Aorta (tissue), 5 donors: ENCODE measurements around the gene SPATA25. TPM values are rescaled to one million over a fixed set of nuclear protein-coding genes. Genes with fewer than 3 reads are reported as not detected.

Source experiments
- ATAC-seq: fragments of 200-7000 bp; cut with Tn5 transposase; one replicate; pipeline ENCODE4 v1.9.1; 2022; ENCODE audit warnings: moderate library complexity; ENCODE audit not compliant: low FRiP score
- DNase-seq, 2 donors: peaks; one replicate each; pipeline ENCODE4 v3.0.0-alpha.2; 2020
- H3K27ac ChIP-seq, 2 donors: one replicate each; pipeline ENCODE4 v1.5.1; 2013; ENCODE audit warnings: low read length in 2 of 2, mild to moderate bottlenecking in 2 of 2, moderate library complexity in 2 of 2, control low read depth in 1 of 2, inconsistent platforms in 1 of 2, low read depth in 1 of 2
- H3K27me3 ChIP-seq, 2 donors: one replicate each; pipeline ENCODE4 v1.6.1; 2013; ENCODE audit warnings: control low read depth in 1 of 2, low read length in 1 of 2, mild to moderate bottlenecking in 1 of 2, moderate library complexity in 1 of 2; ENCODE audit not compliant: insufficient read depth in 2 of 2, control insufficient read depth in 1 of 2
- H3K36me3 ChIP-seq, 2 donors: one replicate each; pipeline ENCODE4 v1.6.1; 2013; ENCODE audit warnings: control low read depth in 1 of 2, low read length in 1 of 2, mild to moderate bottlenecking in 1 of 2; ENCODE audit not compliant: insufficient read depth in 2 of 2, control insufficient read depth in 1 of 2
- H3K4me1 ChIP-seq, 2 donors: one replicate each; pipeline ENCODE4 v1.6.1; 2013; ENCODE audit warnings: low read length in 2 of 2, control low read depth in 1 of 2, mild to moderate bottlenecking in 1 of 2, moderate library complexity in 1 of 2; ENCODE audit not compliant: insufficient read depth in 2 of 2, control insufficient read depth in 1 of 2
- H3K4me3 ChIP-seq, 2 donors: one replicate each; pipeline ENCODE4 v1.5.1; 2013; ENCODE audit warnings: low read length in 2 of 2, control low read depth in 1 of 2, mild to moderate bottlenecking in 1 of 2
- H3K9me3 ChIP-seq: one replicate; pipeline ENCODE4 v1.6.1; 2013; ENCODE audit warnings: mild to moderate bottlenecking, low read length; ENCODE audit not compliant: control insufficient read depth
- WGBS, 2 donors: extraction: QIAGEN DNeasy Blood & Tissue Kit; methylation state at CpG; one replicate each; pipeline ENCODE4 v1.1.7; 2013; 5-methylcytosine and 5-hydroxymethylcytosine counted together
- intact Hi-C, 2 donors: fragments of 100-400 bp; cut with DNase I; formaldehyde crosslinking; loops; one replicate each; pipeline versions ENCODE4 v1.14.2 to v1.15.0; 2022
- polyA plus RNA-seq, 2 donors: library from polyadenylated mRNA; stranded (reverse); fragments of 200-250 nt; gene quantifications; one replicate each; pipeline ENCODE4 v1.2.3, GENCODE V29; 2013
- total RNA-seq, 2 donors: library from RNA; stranded (reverse); fragmentation: NEBNext Ultra II Directional; extraction: Animal tissue kit (Norgen Biotek cat#: 25700); gene quantifications; one replicate each; pipeline ENCODE4 v1.2.1, GENCODE V29; 2021
- donor health status: healthy with polysubstance abuse.
- donor health status: Bipolar disorder and iron deficiency.
- donor health status: DM: no; HTN: no; CAD: no.
- donor health status: DM: no; HTN: no; CAD: no.
- donor health status: DM: yes; HTN: yes; CAD: no.

SPATA25 gene
- total and polyA plus RNA-seq, 4 donors, result 2.3 to 8.6 (median 2.9) TPM; not detected in 1

DNA sequence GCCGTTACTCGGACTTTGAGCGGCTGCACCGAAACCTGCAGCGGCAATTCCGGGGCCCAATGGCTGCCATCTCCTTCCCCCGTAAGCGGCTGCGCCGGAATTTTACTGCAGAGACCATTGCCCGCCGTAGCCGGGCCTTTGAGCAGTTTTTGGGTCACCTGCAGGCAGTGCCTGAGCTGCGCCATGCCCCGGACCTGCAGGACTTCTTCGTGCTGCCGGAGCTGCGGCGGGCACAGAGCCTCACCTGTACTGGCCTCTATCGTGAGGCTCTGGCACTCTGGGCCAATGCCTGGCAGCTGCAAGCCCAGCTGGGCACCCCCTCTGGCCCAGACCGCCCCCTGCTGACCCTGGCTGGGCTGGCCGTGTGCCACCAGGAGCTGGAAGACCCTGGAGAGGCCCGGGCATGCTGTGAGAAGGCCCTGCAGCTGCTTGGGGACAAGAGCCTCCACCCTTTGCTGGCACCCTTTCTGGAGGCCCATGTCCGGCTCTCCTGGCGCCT lies 46.7 kb downstream of the SPATA25 start:
- Histone ChIP-seq H3K27me3 (no peaks in the 10 kb centered on the region), H3K36me3 (peaks cover 0 to 2% of the 10 kb centered on the region in 2 donors), H3K4me1 (no peaks in the 10 kb centered on the region), H3K4me3 (no peak overlapping the region), H3K27ac (no peak overlapping the region), H3K9me3 (no peaks in the 10 kb centered on the region)
- ATAC-seq, result no peak
- intact Hi-C loops, result no loop called here
- 77% methylated on average over 25 of the region's 25 CpGs for WGBS, 2 donors
- DNase-seq, result no peak

DNA sequence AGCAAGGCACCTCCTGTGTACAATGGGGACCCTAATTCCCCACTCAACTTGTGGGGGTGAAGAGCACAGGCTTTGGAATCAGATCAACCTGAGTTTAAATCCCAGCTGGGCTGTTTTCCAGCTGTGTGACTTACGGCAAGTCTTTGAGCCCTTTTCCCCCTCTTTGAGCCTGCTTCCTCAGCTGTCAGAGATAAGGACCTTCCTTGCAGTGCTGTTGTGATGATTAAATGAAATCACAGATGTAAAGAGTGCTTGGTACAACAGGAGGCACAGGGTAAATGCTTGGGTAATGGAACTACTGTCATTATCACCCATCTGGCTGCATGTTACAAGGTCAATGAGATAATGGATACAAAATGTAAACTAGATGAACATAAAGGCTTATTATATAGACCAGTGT lies 50.6 kb downstream of the SPATA25 start:
- Histone ChIP-seq H3K27me3 (no peaks in the 10 kb centered on the region), H3K27ac (peak overlapping the region in 1 of 2 donors; percentile 11), H3K9me3 (no peaks in the 10 kb centered on the region), H3K4me3 (no peak overlapping the region), H3K36me3 (peaks cover 0 to 2% of the 10 kb centered on the region in 2 donors), H3K4me1 (peaks cover 0 to 1% of the 10 kb centered on the region in 2 donors)
- ATAC-seq (no peak), DNase-seq (no peak)
- intact Hi-C loops, result loop anchor here (5.0 to 10.0 kb wide), 3 partner anchors 35 to 1652 kb away; partner anchors contain the start of genes JPH2 (in 1 of the 2), SPATA25 (in 1 of the 2) and ZSWIM1 (in 1 of the 2)
- 0 to 5% methylated on average over 1 of the region's 1 CpG for WGBS, 2 donors

Other genes starting within 250 kb of the SPATA25 start
- gene WFDC11, start 217.4 kb downstream of the SPATA25 start, total RNA-seq, result not detected
- gene WFDC11, start 217.4 kb downstream of the SPATA25 start, polyA plus RNA-seq, result not detected
- gene WFDC13, start 185.6 kb downstream of the SPATA25 start, total RNA-seq, result not detected
- gene WFDC13, start 185.6 kb downstream of the SPATA25 start, polyA plus RNA-seq, result not detected
- not detected for gene WFDC10B, start 182.6 kb downstream of the SPATA25 start, total RNA-seq
- gene WFDC10B, start 182.6 kb downstream of the SPATA25 start, polyA plus RNA-seq, result 1 to 10 TPM in 1 of 2 donors, not detected in 1; 1.7 TPM
- gene SPINT4, start 165.3 kb downstream of the SPATA25 start, total RNA-seq, result not detected
- not detected for gene SPINT4, start 165.3 kb downstream of the SPATA25 start, polyA plus RNA-seq
- 1 to 10 TPM; 1.6 to 3.6 TPM for gene WFDC3, start 95.7 kb downstream of the SPATA25 start, total RNA-seq
- gene WFDC3, start 95.7 kb downstream of the SPATA25 start, polyA plus RNA-seq, result 1 to 10 TPM in 1 of 2 donors, not detected in 1; 1.9 TPM
- gene DNTTIP1, start 95.7 kb downstream of the SPATA25 start, total RNA-seq, result 10 to 100 TPM; 25.8 to 27.8 TPM
- gene DNTTIP1, start 95.7 kb downstream of the SPATA25 start, polyA plus RNA-seq, result 10 to 100 TPM; 29.3 to 30.7 TPM
- 1 to 10 TPM; 1.0 to 1.9 TPM for gene UBE2C, start 75.0 kb downstream of the SPATA25 start, total RNA-seq
- gene UBE2C, start 75.0 kb downstream of the SPATA25 start, polyA plus RNA-seq, result 1 to 10 TPM in 1 of 2 donors, not detected in 1; 5.0 TPM
- not detected for gene TNNC2, start 60.3 kb downstream of the SPATA25 start, total RNA-seq
- gene TNNC2, start 60.3 kb downstream of the SPATA25 start, polyA plus RNA-seq, result 10 to 100 TPM in 1 of 2 donors, 1 to 10 TPM in 1; 1.9 to 26.3 TPM
- 10 to 100 TPM; 36.2 to 57.7 TPM for gene SNX21, start 53.8 kb downstream of the SPATA25 start, total RNA-seq
- gene SNX21, start 53.8 kb downstream of the SPATA25 start, polyA plus RNA-seq, result 100 to 1,000 TPM in 1 of 2 donors, 10 to 100 TPM in 1; 14.9 to 117 TPM
- gene ACOT8, start 30.2 kb downstream of the SPATA25 start, total RNA-seq, result 10 to 100 TPM; 11.2 to 15.8 TPM
- gene ACOT8, start 30.2 kb downstream of the SPATA25 start, polyA plus RNA-seq, result 10 to 100 TPM; 24.3 to 32.5 TPM
- gene ZSWIM3, start 30.0 kb downstream of the SPATA25 start, total RNA-seq, result 1 to 10 TPM; 2.5 to 4.5 TPM
- gene ZSWIM3, start 30.0 kb downstream of the SPATA25 start, polyA plus RNA-seq, result 1 to 10 TPM; 1.5 to 1.7 TPM
- gene ZSWIM1, start 6.4 kb downstream of the SPATA25 start, total RNA-seq, result 1 to 10 TPM; 5.3 to 8.2 TPM
- 1 to 10 TPM; 2.9 to 3.4 TPM for gene ZSWIM1, start 6.4 kb downstream of the SPATA25 start, polyA plus RNA-seq
- gene NEURL2, start 3.6 kb upstream of the SPATA25 start, total RNA-seq, result 10 to 100 TPM in 1 of 2 donors, 1 to 10 TPM in 1; 9.9 to 32.9 TPM
- 1 to 10 TPM; 2.0 to 7.0 TPM for gene NEURL2, start 3.6 kb upstream of the SPATA25 start, polyA plus RNA-seq
- gene CTSA, start 3.7 kb upstream of the SPATA25 start, total RNA-seq, result 100 to 1,000 TPM in 1 of 2 donors, 10 to 100 TPM in 1; 83.4 to 140 TPM
- gene CTSA, start 3.7 kb upstream of the SPATA25 start, polyA plus RNA-seq, result 100 to 1,000 TPM in 1 of 2 donors, 10 to 100 TPM in 1; 37.9 to 175 TPM
- gene PLTP, start 24.5 kb upstream of the SPATA25 start, total RNA-seq, result 100 to 1,000 TPM; 113 to 445 TPM
- gene PLTP, start 24.5 kb upstream of the SPATA25 start, polyA plus RNA-seq, result 100 to 1,000 TPM in 1 of 2 donors, 10 to 100 TPM in 1; 80.7 to 103 TPM
- 10 to 100 TPM; 32.5 to 33.3 TPM for gene PCIF1, start 47.1 kb upstream of the SPATA25 start, total RNA-seq
- gene PCIF1, start 47.1 kb upstream of the SPATA25 start, polyA plus RNA-seq, result 10 to 100 TPM; 15.5 to 43.4 TPM
- 10 to 100 TPM; 18.4 to 22.7 TPM for gene ZNF335, start 84.6 kb upstream of the SPATA25 start, total RNA-seq
- gene ZNF335, start 84.6 kb upstream of the SPATA25 start, polyA plus RNA-seq, result 10 to 100 TPM in 1 of 2 donors, 1 to 10 TPM in 1; 2.8 to 31.4 TPM
- gene MMP9, start 121.3 kb upstream of the SPATA25 start, total RNA-seq, result 1 to 10 TPM; 5.1 to 6.0 TPM
- gene MMP9, start 121.3 kb upstream of the SPATA25 start, polyA plus RNA-seq, result 1 to 10 TPM in 1 of 2 donors, under 1 TPM in 1; 0.15 to 3.1 TPM
- 1 to 10 TPM in 1 of 2 donors, under 1 TPM in 1; 0.94 to 2.4 TPM for gene SLC12A5, start 141.6 kb upstream of the SPATA25 start, total RNA-seq
- not detected for gene SLC12A5, start 141.6 kb upstream of the SPATA25 start, polyA plus RNA-seq
- 10 to 100 TPM; 18.6 to 23.7 TPM for gene NCOA5, start 202.3 kb upstream of the SPATA25 start, total RNA-seq
- gene NCOA5, start 202.3 kb upstream of the SPATA25 start, polyA plus RNA-seq, result 10 to 100 TPM in 1 of 2 donors, 1 to 10 TPM in 1; 8.5 to 10.4 TPM
- gene CD40, start 230.7 kb upstream of the SPATA25 start, total RNA-seq, result 10 to 100 TPM; 20.9 to 36.1 TPM
- gene CD40, start 230.7 kb upstream of the SPATA25 start, polyA plus RNA-seq, result 10 to 100 TPM in 1 of 2 donors, 1 to 10 TPM in 1; 8.6 to 47.7 TPM